Naive thymus-derived CD8-positive, alpha-beta T cell (primary cell): ENCODE measurements around the gene MOB4. TPM values are rescaled to one million over a fixed set of nuclear protein-coding genes. Genes with fewer than 3 reads are reported as not detected.
"Not testable (repeated sequence)": the region's sequence is repeated elsewhere in the genome, so short reads cannot be mapped to it uniquely, and the experiment has no call there.

Source experiments
- ATAC-seq, 2 donors: fragments of 150-1000 bp; cut with Tn5 transposase in 1 of 2; sonication (Bioruptor Pico), chemical (Tn5 transposase) in 1 of 2; 1 replicate in 1 of 2; 2 replicates in 1 of 2; pipeline ENCODE4 v1.10.0; 2021; ENCODE audit warnings: mild to moderate bottlenecking in 2 of 2, moderate library complexity in 2 of 2
- POLR2A ChIA-PET: fragments of 350-600 bp; sonication (Branson Sonifier 250); formaldehyde crosslinking; loops from one replicate; lab custom pipeline; 2021; ENCODE audit warnings: antibody characterized with exemption; lab: Charles Lee
- DNase-seq, 10 donors: peaks; one replicate each; pipeline versions ENCODE4 v3.0.0 to v3.0.0-alpha.2; 2020 to 2022
- H3K27ac Mint-ChIP-seq, 10 donors: one replicate each; pipeline ENCODE4 v1.8.0; 2020 to 2022; ENCODE audit warnings: mild to moderate bottlenecking in 10 of 10, mixed read lengths in 10 of 10, moderate library complexity in 4 of 10, inconsistent platforms in 1 of 10
- H3K27me3 Mint-ChIP-seq, 5 donors: one replicate each; pipeline ENCODE4 v1.8.0; 2021 to 2022; ENCODE audit warnings: mixed read lengths in 5 of 5
- H3K36me3 Mint-ChIP-seq, 3 donors: one replicate each; pipeline ENCODE4 v1.8.0; 2020 to 2022; ENCODE audit warnings: mixed read lengths in 3 of 3, mild to moderate bottlenecking in 2 of 3, inconsistent platforms in 1 of 3
- H3K4me1 Mint-ChIP-seq, 4 donors: one replicate each; pipeline ENCODE4 v1.8.0; 2021 to 2022; ENCODE audit warnings: mixed read lengths in 4 of 4
- H3K4me3 Mint-ChIP-seq, 10 donors: one replicate each; pipeline ENCODE4 v1.8.0; 2020 to 2022; ENCODE audit warnings: mild to moderate bottlenecking in 10 of 10, mixed read lengths in 10 of 10, moderate library complexity in 6 of 10, inconsistent platforms in 1 of 10
- H3K9me3 Mint-ChIP-seq, 9 donors: one replicate each; pipeline ENCODE4 v1.8.0; 2020 to 2022; ENCODE audit warnings: mixed read lengths in 9 of 9, mild to moderate bottlenecking in 3 of 9, inconsistent platforms in 1 of 9, moderate library complexity in 1 of 9
- polyA plus RNA-seq, 3 donors: library from polyadenylated mRNA; unstranded; fragments of 300-500 nt; fragmentation: Illumina TruSeq; gene quantifications; one replicate each; pipeline ENCODE4 v1.2.3, GENCODE V29; 2021
- total RNA-seq, 8 experiments: library from RNA in 2 of 8; stranded (reverse) in 2 of 8; gene quantifications; one replicate each; pipeline ENCODE4 v1.2.3 and lab custom pipeline; 2021 to 2026

Gene MOB4
- total and polyA plus RNA-seq, 5 experiments from 2014 or later, result 19.4 to 29.1 (median 24.0) TPM

DNA sequence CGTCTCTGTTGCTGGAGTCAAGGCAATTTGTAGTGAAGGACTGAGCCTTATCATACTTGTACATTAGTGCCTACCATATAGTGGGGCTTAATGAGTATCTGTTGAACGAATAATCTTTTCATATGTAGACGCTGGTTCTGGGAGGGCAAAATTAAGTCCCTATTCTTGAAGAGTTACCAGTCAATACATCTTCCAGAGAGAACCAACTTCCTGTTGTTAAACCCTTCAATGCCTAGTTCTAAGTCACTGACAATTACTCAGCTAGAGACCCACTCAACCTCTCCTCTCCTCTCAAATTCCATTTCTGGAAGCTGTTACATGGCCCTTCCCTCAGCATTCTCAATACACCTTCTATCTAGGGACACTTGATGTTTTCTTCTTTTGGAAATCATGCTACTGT, 1.1 kb upstream of the MOB4 start:
- no peak for ATAC-seq
- peaks cover 0 to 11% (median 9%) of the 10 kb centered on the region in 3 donors for H3K36me3 Mint-ChIP-seq
- H3K4me1 Mint-ChIP-seq, result peaks cover 15 to 51% (median 35%) of the 10 kb centered on the region in 4 donors
- POLR2A ChIA-PET, result interaction anchor here (0.9 to 3.7 kb wide), 10 partner anchors 9 to 715 kb away, joined by 3 to 150 read pairs (median 16); partner anchors contain the start of genes COQ10B, GTF3C3, HSPD1 and HSPE1
- peak overlapping the region; percentile 88 to 99 (median 95) for H3K27ac Mint-ChIP-seq
- H3K4me3 Mint-ChIP-seq, result peak overlapping the region; percentile 80 to 99 (median 94)
- H3K9me3 Mint-ChIP-seq, result peaks cover 0 to 4% (median 0%) of the 10 kb centered on the region in 9 donors
- DNase-seq, result peak in 1 of 10 donors; percentile 22
- H3K27me3 Mint-ChIP-seq, result no peaks in the 10 kb centered on the region

DNA sequence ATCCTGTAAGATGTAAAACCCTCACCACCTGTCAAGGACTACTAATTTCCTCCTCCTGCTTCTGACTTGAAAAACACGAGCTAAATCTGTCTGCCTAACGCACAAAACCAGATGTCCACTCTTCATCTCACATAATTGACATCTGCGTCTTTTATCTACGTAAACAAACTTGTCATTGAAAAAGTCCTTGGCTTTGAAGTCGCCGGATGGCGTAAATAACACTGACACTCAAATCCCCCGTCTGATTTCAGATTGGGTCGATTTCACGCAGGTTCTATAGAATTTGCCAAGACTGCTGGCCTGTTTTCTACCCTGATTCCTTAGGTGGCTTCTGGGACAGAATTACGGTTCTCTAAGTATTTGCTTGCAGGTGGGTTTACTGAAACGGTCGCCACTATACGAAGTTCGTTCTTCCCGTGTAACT, 539 bp upstream of the MOB4 start:
- POLR2A ChIA-PET, result interaction anchor here (0.6 to 3.7 kb wide), 13 partner anchors 10 to 1254 kb away, joined by 3 to 150 read pairs (median 7); partner anchors contain the start of genes COQ10B, GTF3C3, HSPD1 and HSPE1
- peaks cover 15 to 57% (median 34%) of the 10 kb centered on the region in 4 donors for H3K4me1 Mint-ChIP-seq
- peaks cover 1 to 16% (median 13%) of the 10 kb centered on the region in 3 donors for H3K36me3 Mint-ChIP-seq
- peak in 1 of 10 donors; percentile 65 for DNase-seq
- H3K27me3 Mint-ChIP-seq, result no peaks in the 10 kb centered on the region
- H3K27ac Mint-ChIP-seq, result peak overlapping the region; percentile 88 to 99 (median 95)
- ATAC-seq, result peak in 1 of 2 donors; percentile 22
- H3K4me3 Mint-ChIP-seq, result peak overlapping the region; percentile 80 to 99 (median 94)
- peaks cover 0 to 5% (median 0%) of the 10 kb centered on the region in 9 donors for H3K9me3 Mint-ChIP-seq

DNA sequence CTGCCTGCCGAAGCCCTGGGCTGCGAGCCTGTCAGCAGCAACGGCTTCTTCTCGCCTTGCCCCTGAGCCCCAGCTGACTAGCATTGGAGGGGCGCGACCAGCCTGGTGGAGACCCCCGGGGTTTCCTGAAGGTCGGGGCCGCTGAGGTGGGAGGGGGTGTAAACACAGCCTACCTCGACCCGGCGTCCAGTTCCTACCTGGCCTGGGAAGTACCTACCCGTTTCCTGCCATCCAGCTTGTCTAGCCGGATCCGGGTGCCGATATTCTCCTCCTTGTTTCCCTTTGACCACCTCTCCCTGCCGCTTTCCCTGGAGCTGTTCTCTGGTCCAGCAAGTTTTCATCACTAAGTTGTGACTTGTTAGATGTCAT, 511 bp downstream of the MOB4 start:
- Mint-ChIP-seq H3K36me3 (peaks cover 11 to 25% (median 22%) of the 10 kb centered on the region in 3 donors), H3K27me3 (no peaks in the 10 kb centered on the region), H3K4me3 (peak overlapping the region; percentile 80 to 99 (median 94)), H3K4me1 (peaks cover 17 to 65% (median 39%) of the 10 kb centered on the region in 4 donors), H3K27ac (peak overlapping the region; percentile 88 to 99 (median 95)), H3K9me3 (peaks cover 0 to 15% (median 4%) of the 10 kb centered on the region in 9 donors)
- ATAC-seq (no peak), DNase-seq (no peak)
- POLR2A ChIA-PET, result interaction anchor here (1.6 to 3.7 kb wide), 10 partner anchors 11 to 189 kb away, joined by 5 to 150 read pairs (median 16); partner anchors contain the start of genes COQ10B, HSPD1, HSPE1 and MARS2

DNA sequence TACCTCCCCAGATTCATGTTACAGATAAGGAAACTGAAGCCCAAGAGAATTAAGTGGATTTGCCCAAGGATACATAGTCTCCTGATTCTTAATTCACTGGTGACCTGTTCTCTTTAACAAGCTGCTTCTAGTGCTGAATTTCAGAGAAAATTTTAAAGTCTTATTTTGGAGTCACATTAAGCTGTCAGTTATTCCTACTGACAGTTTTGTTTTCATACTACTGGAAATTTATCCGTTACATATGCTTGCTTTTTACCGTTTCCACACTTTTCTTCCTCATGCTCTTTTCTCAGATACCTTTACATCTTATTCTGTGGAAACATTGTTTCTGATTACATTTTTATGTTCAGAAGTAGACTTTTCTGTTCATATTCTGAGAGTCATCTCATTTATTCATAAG, 1.3 kb downstream of the MOB4 start:
- no peaks in the 10 kb centered on the region for H3K27me3 Mint-ChIP-seq
- H3K27ac Mint-ChIP-seq, result peak overlapping the region; percentile 88 to 99 (median 95)
- DNase-seq (no peak), ATAC-seq (no peak)
- POLR2A ChIA-PET, result interaction anchor here (2.3 to 3.7 kb wide), 6 partner anchors 11 to 188 kb away, joined by 6 to 150 read pairs (median 28); partner anchors contain the start of genes COQ10B, HSPD1, HSPE1 and MARS2
- peak overlapping the region; percentile 80 to 99 (median 94) for H3K4me3 Mint-ChIP-seq
- H3K4me1 Mint-ChIP-seq, result peaks cover 17 to 71% (median 40%) of the 10 kb centered on the region in 4 donors
- peaks cover 0 to 15% (median 4%) of the 10 kb centered on the region in 9 donors for H3K9me3 Mint-ChIP-seq
- H3K36me3 Mint-ChIP-seq, result peaks cover 11 to 29% (median 27%) of the 10 kb centered on the region in 3 donors

DNA sequence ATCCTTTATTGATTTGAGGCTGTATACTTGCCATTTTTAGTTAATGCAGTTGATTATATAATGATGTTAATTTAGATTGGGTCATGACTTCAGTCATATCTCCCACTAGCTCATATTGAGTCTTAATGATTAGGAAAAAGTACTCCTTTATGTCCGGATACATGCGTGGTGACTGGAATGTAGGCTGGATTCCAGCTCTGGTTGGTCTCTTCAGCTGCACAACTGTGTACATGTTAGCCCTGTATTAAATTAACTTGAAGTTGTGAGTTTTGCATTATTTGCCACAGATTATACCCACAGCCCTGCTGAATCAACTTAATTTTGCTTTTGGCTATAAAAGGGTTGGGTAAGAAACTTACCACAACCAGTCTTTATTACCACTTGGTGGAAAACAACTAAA, 22.5 kb downstream of the MOB4 start:
- Mint-ChIP-seq H3K27me3 (no peaks in the 10 kb centered on the region), H3K4me1 (peaks cover 18 to 55% (median 43%) of the 10 kb centered on the region in 4 donors), H3K4me3 (no peak overlapping the region), H3K27ac (peak overlapping the region in 6 of 10 donors; percentile 13 to 72 (median 44)), H3K9me3 (no peaks in the 10 kb centered on the region), H3K36me3 (peaks cover 8 to 86% (median 25%) of the 10 kb centered on the region in 3 donors)
- DNase-seq (no peak), ATAC-seq (no peak)
- POLR2A ChIA-PET, result no interaction called here

DNA sequence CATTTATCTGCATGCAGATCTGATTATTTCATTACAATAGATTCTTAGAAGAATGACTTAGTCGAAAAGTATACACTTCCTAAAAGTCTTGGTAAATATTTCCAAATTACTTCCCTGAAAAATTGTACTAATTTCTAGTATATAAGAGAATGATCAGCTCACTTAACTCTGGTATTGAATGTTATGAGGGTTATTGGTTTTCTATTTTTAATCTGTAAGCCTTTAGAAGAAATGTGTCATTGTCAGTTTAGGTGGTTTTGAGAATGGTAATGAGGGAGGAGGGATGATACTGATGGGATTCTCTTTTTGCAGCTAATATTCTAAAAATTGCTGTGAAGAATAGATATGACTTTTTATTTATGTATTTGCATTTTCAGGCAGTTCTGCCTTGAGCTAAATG, 23.9 kb downstream of the MOB4 start:
- POLR2A ChIA-PET, result interaction anchor here (0.6 kb wide), 1 partner anchor 9 kb away, joined by 3 read pairs; no protein-coding TSS in a partner anchor
- Mint-ChIP-seq H3K36me3 (peaks cover 8 to 92% (median 27%) of the 10 kb centered on the region in 3 donors), H3K9me3 (no peaks in the 10 kb centered on the region), H3K27me3 (no peaks in the 10 kb centered on the region), H3K4me3 (no peak overlapping the region), H3K4me1 (peaks cover 12 to 43% (median 31%) of the 10 kb centered on the region in 4 donors), H3K27ac (peak overlapping the region in 8 of 10 donors; percentile 5 to 67 (median 39))
- ATAC-seq (no peak), DNase-seq (no peak)

DNA sequence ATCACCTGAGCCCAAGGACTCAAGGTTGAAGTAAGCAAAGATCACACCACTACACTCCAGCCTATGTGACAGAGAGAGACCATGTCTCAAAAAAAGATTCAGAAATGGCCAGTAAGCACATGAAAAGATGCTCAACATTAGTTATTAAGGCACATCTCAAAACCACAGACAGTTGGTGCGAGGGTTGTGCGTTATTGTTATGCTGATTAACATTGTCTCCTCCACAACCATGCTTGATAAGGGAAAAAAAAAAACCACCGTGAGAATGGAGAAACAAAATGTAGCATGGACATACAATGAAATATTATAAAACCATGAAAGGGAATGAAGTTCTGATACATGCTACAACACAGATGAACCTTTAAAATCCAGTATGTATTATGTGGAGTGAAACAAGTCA, 27.3 kb downstream of the MOB4 start:
- H3K9me3 Mint-ChIP-seq, result no peaks in the 10 kb centered on the region
- H3K4me1 Mint-ChIP-seq, result peaks cover 11 to 27% (median 21%) of the 10 kb centered on the region in 4 donors
- H3K36me3 Mint-ChIP-seq, result peaks cover 8 to 86% (median 20%) of the 10 kb centered on the region in 3 donors
- ATAC-seq, result no peak
- no peak for DNase-seq
- POLR2A ChIA-PET, result no interaction called here
- H3K27ac Mint-ChIP-seq, result peak overlapping the region in 1 of 10 donors; percentile 59
- no peak overlapping the region for H3K4me3 Mint-ChIP-seq
- H3K27me3 Mint-ChIP-seq, result no peaks in the 10 kb centered on the region

DNA sequence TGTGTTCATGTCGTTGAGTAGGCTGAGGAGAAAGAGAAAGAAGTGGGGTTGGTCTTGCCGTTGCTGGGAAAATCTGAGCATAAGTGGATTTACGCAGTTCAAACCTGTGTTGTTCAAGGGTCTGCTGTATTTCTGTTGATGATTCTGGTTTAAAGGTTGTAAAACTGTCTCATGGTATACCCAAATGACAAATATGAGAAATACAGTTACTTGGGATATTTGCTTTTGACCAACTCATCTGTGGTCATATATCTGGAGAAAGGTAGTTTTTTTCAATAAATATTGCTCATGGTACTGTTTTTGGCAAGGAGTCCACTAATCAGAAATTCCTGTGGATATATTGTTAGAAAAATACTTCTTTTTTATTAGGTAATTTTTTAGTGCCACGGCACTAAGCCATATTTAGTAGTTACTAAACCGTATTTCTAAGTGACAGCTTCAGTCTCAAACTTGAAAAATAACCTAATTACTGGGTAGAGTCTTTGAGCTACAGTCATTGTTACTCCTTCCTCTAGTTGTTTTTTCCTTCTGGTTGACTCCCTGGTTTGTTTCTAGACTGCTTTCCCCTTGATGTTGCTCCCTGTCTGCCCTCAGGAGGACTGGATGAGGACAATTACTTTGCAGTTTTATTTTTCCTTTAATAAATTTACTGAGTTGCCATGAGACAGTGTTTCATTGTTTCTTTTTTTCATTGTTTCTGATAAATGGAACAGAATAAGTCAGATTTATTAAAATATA, 31.5 kb downstream of the MOB4 start:
- no peak for ATAC-seq
- Mint-ChIP-seq H3K27ac (peak overlapping the region in 8 of 10 donors; percentile 16 to 84 (median 49)), H3K27me3 (no peaks in the 10 kb centered on the region), H3K36me3 (peaks cover 0 to 83% (median 7%) of the 10 kb centered on the region in 3 donors), H3K4me1 (peaks cover 3 to 8% (median 6%) of the 10 kb centered on the region in 4 donors), H3K9me3 (no peaks in the 10 kb centered on the region), H3K4me3 (no peak overlapping the region)
- DNase-seq, result no peak
- POLR2A ChIA-PET, result interaction anchor here (0.5 kb wide), 1 partner anchor 748 kb away, joined by 5 read pairs; no protein-coding TSS in a partner anchor

DNA sequence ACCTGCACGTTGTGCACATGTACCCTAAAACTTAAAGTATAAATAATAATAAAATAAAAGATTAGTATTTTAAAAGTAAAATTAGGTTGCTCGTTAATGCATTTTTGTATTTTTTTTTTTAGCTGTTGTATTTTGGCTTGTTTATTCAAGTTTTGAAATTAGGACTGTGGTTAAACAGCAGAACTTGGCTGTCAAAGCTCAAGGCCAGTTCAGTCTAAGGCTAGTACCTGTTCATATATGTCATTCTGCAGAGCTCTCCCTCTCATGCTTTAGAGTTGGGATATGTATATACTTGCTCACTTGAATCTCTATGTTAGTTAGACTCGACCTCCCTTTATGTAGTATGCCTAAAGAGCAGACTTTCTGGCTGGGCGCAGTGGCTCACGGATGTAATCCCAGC, 32.7 kb downstream of the MOB4 start:
- no peaks in the 10 kb centered on the region for H3K27me3 Mint-ChIP-seq
- peaks cover 0 to 83% (median 16%) of the 10 kb centered on the region in 3 donors for H3K36me3 Mint-ChIP-seq
- no peak for DNase-seq
- no peak overlapping the region for H3K4me3 Mint-ChIP-seq
- peak overlapping the region in 2 of 10 donors; percentile 64 to 65 for H3K27ac Mint-ChIP-seq
- POLR2A ChIA-PET, result interaction anchor here (0.6 kb wide), 1 partner anchor 9 kb away, joined by 3 read pairs; no protein-coding TSS in a partner anchor
- H3K4me1 Mint-ChIP-seq, result peaks cover 3 to 8% (median 6%) of the 10 kb centered on the region in 4 donors
- H3K9me3 Mint-ChIP-seq, result no peaks in the 10 kb centered on the region
- ATAC-seq, result no peak

DNA sequence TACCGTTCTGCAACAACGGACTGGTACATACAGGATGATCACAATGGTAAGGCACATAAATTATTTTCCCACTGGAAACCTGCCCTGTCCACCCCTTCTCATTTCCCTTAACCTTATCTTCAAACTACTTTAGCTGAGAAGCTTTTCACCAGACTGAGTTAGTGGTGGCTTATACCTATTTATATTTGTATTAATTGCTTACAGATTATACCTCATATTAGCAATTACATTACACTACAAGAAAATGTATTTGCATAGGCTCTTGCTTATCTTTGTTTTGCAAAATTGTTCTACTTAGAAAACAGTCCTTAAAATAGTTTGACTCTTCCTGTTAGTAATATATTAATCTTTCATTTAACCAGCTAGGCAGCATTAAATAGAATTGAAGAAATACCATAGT, 35.4 kb downstream of the MOB4 start:
- POLR2A ChIA-PET, ATAC-seq, H3K4me1 Mint-ChIP-seq, DNase-seq, H3K27me3 Mint-ChIP-seq, H3K4me3 Mint-ChIP-seq, H3K9me3 Mint-ChIP-seq: not testable (repeated sequence)
- H3K36me3 Mint-ChIP-seq, result peaks cover 0 to 76% (median 15%) of the 10 kb centered on the region in 3 donors
- peak overlapping the region in 1 of 10 donors; percentile 9 for H3K27ac Mint-ChIP-seq

DNA sequence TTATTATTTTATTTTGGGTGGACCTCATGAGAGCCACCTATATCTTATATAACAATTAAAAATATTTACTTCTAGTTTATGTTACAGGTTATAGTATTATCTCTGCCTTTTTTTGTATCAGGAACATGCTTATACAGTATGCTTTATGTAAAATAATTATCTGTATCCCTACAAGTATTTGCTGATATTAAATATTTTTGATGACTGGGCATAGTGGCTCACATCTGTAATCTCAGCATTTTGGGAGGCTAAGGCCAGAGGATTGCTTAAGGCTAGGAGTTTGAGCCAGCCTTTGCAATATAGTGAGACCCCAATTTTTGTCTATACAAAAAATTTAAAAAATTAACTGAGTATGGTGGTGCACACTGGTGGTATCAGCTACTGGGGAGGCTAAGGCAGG, 39.6 kb downstream of the MOB4 start:
- POLR2A ChIA-PET, result no interaction called here
- Mint-ChIP-seq H3K27ac (peak overlapping the region in 7 of 10 donors; percentile 22 to 79 (median 69)), H3K4me3 (no peak overlapping the region), H3K9me3 (no peaks in the 10 kb centered on the region), H3K27me3 (no peaks in the 10 kb centered on the region), H3K36me3 (peaks cover 0 to 50% (median 12%) of the 10 kb centered on the region in 3 donors), H3K4me1 (peaks cover 4 to 8% (median 6%) of the 10 kb centered on the region in 4 donors)
- DNase-seq (no peak), ATAC-seq (no peak)

DNA sequence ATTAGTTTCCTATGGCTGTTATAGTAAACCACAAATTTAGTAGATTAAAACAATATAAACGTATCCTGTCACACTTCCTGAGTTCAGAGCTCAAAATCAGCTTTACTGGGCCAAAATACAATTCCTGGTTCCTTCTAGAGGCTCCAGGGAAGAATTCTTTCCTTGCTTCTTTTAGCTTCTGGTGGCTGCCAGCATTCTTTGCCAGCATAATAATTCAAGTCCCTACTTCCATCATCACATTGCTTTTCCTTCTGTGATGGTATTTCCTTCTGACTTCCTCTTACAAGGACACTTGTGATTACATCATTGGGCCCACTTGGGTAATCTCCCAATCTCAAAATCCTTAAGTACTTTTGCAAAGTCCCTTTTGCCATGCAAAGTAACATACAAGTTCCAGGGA, 40.6 kb downstream of the MOB4 start:
- Mint-ChIP-seq H3K4me3 (no peak overlapping the region), H3K4me1 (peaks cover 4 to 8% (median 6%) of the 10 kb centered on the region in 4 donors), H3K9me3 (no peaks in the 10 kb centered on the region), H3K27ac (peak overlapping the region; percentile 10 to 83 (median 72)), H3K27me3 (no peaks in the 10 kb centered on the region), H3K36me3 (peaks cover 0 to 47% (median 12%) of the 10 kb centered on the region in 3 donors)
- DNase-seq (no peak), ATAC-seq (no peak)
- POLR2A ChIA-PET, result interaction anchor here (0.5 kb wide), 1 partner anchor 246 kb away, joined by 3 read pairs; no protein-coding TSS in a partner anchor
